HepG2 (cell line): ENCODE data around the gene TRMT2A. TPM values are rescaled to one million over a fixed set of nuclear protein-coding genes. Genes with fewer than 3 reads are reported as not detected.

Source experiments
- DR1 ChIP-seq: sonication (generic); formaldehyde crosslinking; IDR thresholded peaks from 2 replicates; pipeline ENCODE4 v1.8.0; 2021; ENCODE audit warnings: mild to moderate bottlenecking, missing genetic modification reagents, inconsistent platforms
- FOXA1 ChIP-seq, 2 experiments: fragments of 450-650 bp in 1 of 2; sonication (generic) in 1 of 2; formaldehyde crosslinking in 1 of 2; IDR thresholded peaks; 2 replicates each; pipeline versions ENCODE4 v1.4.0 to v1.6.1; 2016 to 2020; ENCODE audit warnings: missing genetic modification reagents in 1 of 2
- MYC ChIP-seq: sonication (generic); formaldehyde crosslinking; IDR thresholded peaks from 2 replicates; pipeline ENCODE4 v1.9.0; 2021; ENCODE audit warnings: missing genetic modification reagents, borderline replicate concordance
- SMAD9 ChIP-seq: sonication (generic); formaldehyde crosslinking; IDR thresholded peaks from 2 replicates; pipeline ENCODE4 v1.5.1; 2020; ENCODE audit warnings: mild to moderate bottlenecking, missing genetic modification reagents
- ZSCAN29 ChIP-seq: sonication (generic); formaldehyde crosslinking; conservative IDR thresholded peaks from 2 replicates; pipeline ENCODE4 v1.4.0; 2020; ENCODE audit warnings: mild to moderate bottlenecking, missing genetic modification reagents
- polyA plus RNA-seq, 8 experiments: library from polyadenylated mRNA; depleted of rRNA in 3 of 8; stranded (reverse) in 7 of 8; unstranded in 1 of 8; fragments of >200 nt; fragmentation: Illumina TruSeq in 4 of 8; extraction: Trizol in 4 of 8; gene quantifications; 2 replicates each; pipeline versions ENCODE4 v1.2.1 to v1.2.3, GENCODE V29; 2011 to 2016; ENCODE audit warnings: low read depth in 4 of 8, missing spikeins in 1 of 8, mixed read lengths in 1 of 8; ENCODE audit not compliant: insufficient read depth in 1 of 8
- total RNA-seq, 5 experiments: library from RNA; depleted of rRNA; stranded (reverse); fragments of >200 nt; fragmentation: Illumina TruSeq; extraction: Trizol; gene quantifications; 2 replicates each; pipeline ENCODE4 v1.2.3, GENCODE V29; 2016; ENCODE audit warnings: low read depth in 1 of 5
- TF ChIP-seq, protein P1 (sequence below): sonication (generic); formaldehyde crosslinking; IDR thresholded peaks from 2 replicates; pipeline ENCODE4 v1.8.1; 2023; ENCODE audit warnings: mild to moderate bottlenecking, moderate library complexity, missing genetic modification reagents
- TF ChIP-seq, protein P2 (sequence below): sonication (generic); formaldehyde crosslinking; IDR thresholded peaks from 2 replicates; pipeline ENCODE4 v1.4.0; 2020; ENCODE audit warnings: missing genetic modification reagents

The TRMT2A gene
- total and polyA plus RNA-seq, 2 of the 13 experiments (the other 11 are each of a cell fraction or from before 2014, with no cell fraction given): 24.0 to 30.3 TPM

DNA sequence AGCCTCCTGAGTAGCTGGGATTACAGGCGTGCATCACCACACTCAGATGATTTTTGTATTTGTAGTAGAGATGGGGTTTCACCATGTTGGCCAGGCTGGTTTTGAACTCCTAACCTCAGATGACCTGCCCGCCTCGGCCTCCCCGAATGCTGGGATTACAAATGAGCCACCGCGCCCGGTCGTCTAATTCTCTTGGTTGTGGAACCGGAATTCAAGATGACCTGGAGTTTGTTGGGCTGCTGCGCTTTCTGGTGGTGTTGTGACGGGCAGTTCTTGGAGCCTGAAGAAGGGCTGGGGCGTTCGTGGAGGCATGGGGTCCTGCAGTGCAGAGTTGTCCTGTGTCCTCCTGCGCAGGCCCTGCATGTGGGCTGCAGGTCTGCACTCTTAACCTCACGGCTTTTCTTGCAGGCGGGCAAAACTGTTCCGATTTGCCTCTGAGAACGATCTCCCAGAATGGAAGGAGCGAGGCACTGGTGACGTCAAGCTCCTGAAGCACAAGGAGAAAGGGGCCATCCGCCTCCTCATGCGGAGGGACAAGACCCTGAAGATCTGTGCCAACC is 4.9 kb upstream of the TRMT2A start (continued):
- TF ChIP-seq DR1 (CRISPR knock-in tag) (no peak), ZSCAN29 (CRISPR knock-in tag) (no peak), SMAD9 (no peak), MYC (CRISPR knock-in tag) (no peak), FOXA1 (IDR thresholded peaks at IDR 0.05) (no peak), FOXA1 (CRISPR knock-in tag; IDR thresholded peaks at IDR 0.05) (no peak)
- TF ChIP-seq, protein P1, sequence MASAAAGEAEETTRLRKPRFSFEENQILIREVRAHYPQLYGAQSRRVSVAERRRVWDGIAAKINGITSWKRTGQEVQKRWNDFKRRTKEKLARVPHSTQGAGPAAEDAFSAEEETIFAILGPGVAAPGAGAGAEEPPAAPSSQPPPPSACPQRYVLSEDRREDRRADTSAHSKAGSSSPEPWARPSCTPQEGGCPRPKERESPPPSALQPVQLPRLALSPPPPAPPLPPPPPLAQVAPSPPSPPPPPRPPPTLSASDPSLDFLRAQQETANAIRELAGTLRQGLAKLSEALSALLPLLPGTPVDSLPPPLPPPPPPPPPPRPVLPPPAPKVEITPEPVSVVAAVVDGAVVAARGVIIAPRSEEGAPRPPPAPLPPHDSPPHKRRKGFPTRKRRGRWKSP (CRISPR knock-in tag): no peak
- TF ChIP-seq, protein P2, sequence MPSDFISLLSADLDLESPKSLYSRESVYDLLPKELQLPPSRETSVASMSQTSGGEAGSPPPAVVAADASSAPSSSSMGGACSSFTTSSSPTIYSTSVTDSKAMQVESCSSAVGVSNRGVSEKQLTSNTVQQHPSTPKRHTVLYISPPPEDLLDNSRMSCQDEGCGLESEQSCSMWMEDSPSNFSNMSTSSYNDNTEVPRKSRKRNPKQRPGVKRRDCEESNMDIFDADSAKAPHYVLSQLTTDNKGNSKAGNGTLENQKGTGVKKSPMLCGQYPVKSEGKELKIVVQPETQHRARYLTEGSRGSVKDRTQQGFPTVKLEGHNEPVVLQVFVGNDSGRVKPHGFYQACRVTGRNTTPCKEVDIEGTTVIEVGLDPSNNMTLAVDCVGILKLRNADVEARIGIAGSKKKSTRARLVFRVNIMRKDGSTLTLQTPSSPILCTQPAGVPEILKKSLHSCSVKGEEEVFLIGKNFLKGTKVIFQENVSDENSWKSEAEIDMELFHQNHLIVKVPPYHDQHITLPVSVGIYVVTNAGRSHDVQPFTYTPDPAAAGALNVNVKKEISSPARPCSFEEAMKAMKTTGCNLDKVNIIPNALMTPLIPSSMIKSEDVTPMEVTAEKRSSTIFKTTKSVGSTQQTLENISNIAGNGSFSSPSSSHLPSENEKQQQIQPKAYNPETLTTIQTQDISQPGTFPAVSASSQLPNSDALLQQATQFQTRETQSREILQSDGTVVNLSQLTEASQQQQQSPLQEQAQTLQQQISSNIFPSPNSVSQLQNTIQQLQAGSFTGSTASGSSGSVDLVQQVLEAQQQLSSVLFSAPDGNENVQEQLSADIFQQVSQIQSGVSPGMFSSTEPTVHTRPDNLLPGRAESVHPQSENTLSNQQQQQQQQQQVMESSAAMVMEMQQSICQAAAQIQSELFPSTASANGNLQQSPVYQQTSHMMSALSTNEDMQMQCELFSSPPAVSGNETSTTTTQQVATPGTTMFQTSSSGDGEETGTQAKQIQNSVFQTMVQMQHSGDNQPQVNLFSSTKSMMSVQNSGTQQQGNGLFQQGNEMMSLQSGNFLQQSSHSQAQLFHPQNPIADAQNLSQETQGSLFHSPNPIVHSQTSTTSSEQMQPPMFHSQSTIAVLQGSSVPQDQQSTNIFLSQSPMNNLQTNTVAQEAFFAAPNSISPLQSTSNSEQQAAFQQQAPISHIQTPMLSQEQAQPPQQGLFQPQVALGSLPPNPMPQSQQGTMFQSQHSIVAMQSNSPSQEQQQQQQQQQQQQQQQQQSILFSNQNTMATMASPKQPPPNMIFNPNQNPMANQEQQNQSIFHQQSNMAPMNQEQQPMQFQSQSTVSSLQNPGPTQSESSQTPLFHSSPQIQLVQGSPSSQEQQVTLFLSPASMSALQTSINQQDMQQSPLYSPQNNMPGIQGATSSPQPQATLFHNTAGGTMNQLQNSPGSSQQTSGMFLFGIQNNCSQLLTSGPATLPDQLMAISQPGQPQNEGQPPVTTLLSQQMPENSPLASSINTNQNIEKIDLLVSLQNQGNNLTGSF (CRISPR knock-in tag): no peak
